HG03442 (cell line): ENCODE measurements around the gene PLVAP.
A peak's percentile ranks its signal among the peaks of the same experiment; 100 is the strongest.

Source experiments
- ATAC-seq: cut with Tn5 transposase; IDR thresholded peaks from one replicate; pipeline ENCODE4 v1.9.1; 2021; ENCODE audit warnings: mild to moderate bottlenecking, moderate library complexity; ENCODE audit not compliant: unreplicated experiment

The PLVAP gene

GRCh38 chr19:17304386-17305215, 72.5 kb downstream of the PLVAP start:
- no peak for ATAC-seq

DNA sequence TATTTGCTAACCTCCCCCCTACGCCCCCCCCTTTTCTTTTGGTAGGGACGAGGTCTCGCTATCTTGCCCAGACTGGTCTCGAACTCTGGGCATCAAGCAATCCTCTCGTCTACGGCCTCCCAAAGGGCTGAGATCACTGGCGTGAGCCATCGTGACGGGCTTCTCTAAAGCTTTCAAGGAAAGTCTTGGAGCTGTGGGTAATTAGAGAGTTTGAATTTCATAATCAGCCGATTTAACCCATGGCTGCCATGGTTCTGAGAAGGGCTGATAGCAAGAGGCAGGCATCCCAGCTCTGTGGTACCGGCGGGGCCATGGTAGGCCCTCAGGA, 73.2 kb downstream of the PLVAP start:
- ATAC-seq = no peak

- ATAC-seq = peak; percentile 50
These were observed 73.8 kb downstream of the PLVAP start, which contains the start of gene ABHD8 for GRCh38 chr19:17303167-17303939. TSS of gene ABHD8 (minus strand) at chr19:17303425. CDS start at chr19:17301616, 1,809 bp downstream.

DNA sequence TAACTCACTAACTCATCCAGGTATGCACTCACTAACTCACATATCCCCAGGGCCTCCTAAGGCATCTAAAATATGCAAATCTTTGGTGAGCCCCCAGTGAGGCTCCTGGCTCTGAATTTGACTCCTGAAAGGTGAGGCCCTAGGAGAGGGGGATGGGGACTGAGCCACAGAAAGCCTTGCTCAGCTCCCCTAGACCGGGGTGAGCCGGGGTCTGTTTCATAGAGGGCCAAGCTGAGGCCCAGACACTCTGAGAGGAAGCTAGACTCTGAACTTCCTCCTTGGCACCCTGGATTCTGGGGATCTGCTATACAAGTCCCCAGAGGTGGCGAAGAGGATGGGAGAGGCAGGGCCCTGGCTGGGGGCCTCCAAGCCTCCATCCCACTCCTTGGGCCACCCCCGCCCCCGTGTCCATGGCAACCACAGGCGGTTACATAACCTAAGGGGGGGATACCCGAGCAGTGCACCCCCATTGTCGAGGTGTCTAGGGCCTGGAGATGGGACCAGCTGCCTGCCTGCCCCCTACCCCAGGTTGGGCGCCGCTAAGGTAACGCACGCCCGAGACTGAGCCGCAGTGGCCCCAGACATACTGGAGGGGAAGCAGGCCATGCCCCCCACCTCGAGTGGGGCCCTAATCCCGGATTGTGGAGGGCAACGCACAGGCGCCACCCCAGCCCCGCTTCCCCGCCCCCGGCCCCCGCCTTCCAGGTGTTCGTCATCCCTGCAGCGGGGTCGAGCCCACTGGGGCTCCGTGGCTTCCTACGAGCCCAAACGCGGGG, 74.6 kb downstream of the PLVAP start:
- no peak for ATAC-seq
